ENCODE data around the gene SHLD2.
"Not testable (repeated sequence)": the region's sequence is repeated elsewhere in the genome, so short reads cannot be mapped to it uniquely, and the experiment has no call there.

DNA sequence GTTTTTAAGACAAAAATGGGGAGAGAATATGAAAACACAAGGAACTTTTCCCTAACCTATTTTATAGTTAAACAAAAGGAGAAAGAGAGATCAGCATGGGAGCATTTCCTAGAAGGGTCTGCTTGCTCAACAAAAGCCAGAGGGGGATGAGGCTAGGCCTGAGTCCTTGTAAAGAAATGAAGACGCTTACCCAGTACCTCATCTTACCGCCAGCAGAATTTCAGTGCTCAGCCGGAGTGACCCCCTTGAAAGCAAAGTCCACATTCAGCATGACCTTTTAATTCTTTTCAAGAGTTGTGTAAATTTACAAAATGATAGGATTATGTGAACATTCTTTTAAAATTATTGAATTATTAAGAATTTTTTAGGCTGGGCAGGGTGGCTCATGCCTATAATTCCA lies 82.6 kb downstream of the SHLD2 start:
- TF ChIP-seq, protein P1, sequence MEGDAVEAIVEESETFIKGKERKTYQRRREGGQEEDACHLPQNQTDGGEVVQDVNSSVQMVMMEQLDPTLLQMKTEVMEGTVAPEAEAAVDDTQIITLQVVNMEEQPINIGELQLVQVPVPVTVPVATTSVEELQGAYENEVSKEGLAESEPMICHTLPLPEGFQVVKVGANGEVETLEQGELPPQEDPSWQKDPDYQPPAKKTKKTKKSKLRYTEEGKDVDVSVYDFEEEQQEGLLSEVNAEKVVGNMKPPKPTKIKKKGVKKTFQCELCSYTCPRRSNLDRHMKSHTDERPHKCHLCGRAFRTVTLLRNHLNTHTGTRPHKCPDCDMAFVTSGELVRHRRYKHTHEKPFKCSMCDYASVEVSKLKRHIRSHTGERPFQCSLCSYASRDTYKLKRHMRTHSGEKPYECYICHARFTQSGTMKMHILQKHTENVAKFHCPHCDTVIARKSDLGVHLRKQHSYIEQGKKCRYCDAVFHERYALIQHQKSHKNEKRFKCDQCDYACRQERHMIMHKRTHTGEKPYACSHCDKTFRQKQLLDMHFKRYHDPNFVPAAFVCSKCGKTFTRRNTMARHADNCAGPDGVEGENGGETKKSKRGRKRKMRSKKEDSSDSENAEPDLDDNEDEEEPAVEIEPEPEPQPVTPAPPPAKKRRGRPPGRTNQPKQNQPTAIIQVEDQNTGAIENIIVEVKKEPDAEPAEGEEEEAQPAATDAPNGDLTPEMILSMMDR (IDR thresholded peaks at IDR 0.05) = not testable (repeated sequence)
- not testable (repeated sequence) for TF ChIP-seq POLR2A (IDR thresholded peaks at IDR 0.05)
